Activated naive CD4-positive, alpha-beta T cell treated with anti-CD3 and anti-CD28 coated beads, Interleukin-2, amount 50 U/mL, for 24 hours (primary cell): ENCODE results near the gene FUOM.
A peak's percentile ranks its signal among the peaks of the same experiment; 100 is the strongest.

Experiments used
- H3K27ac Mint-ChIP-seq: one replicate; pipeline ENCODE4 v1.8.0; 2021; ENCODE audit warnings: mild to moderate bottlenecking, mixed read lengths
- H3K27me3 Mint-ChIP-seq: one replicate; pipeline ENCODE4 v1.8.0; 2021; ENCODE audit warnings: mixed read lengths
- H3K36me3 Mint-ChIP-seq: one replicate; pipeline ENCODE4 v1.8.0; 2021; ENCODE audit warnings: mixed read lengths
- H3K4me1 Mint-ChIP-seq: one replicate; pipeline ENCODE4 v1.8.0; 2021; ENCODE audit warnings: mixed read lengths
- H3K4me3 Mint-ChIP-seq: one replicate; pipeline ENCODE4 v1.8.0; 2021; ENCODE audit warnings: mild to moderate bottlenecking, mixed read lengths
- H3K9me3 Mint-ChIP-seq: one replicate; pipeline ENCODE4 v1.8.0; 2021; ENCODE audit warnings: mixed read lengths

FUOM gene

GRCh38 chr10:133336577-133337369 is 21.0 kb downstream of the FUOM start, which contains the start of gene CALY:
Gene CALY (minus strand): TSS chr10:133336896. CDS start chr10:133328989, 7,907 bp downstream.
- H3K4me3 Mint-ChIP-seq = peak within 1 kb of the TSS; percentile 74
- H3K27ac Mint-ChIP-seq = no peak within 1 kb of the TSS
- no peaks in the 10 kb centered on the region for H3K9me3 Mint-ChIP-seq
- H3K4me1 Mint-ChIP-seq = no peaks in the 10 kb centered on the region
- no peaks in the 10 kb centered on the region for H3K36me3 Mint-ChIP-seq
- peaks cover under 1% of the 10 kb centered on the region for H3K27me3 Mint-ChIP-seq

- Mint-ChIP-seq H3K4me3 (no peak overlapping the region), H3K27ac (no peak overlapping the region), H3K9me3 (no peaks in the 10 kb centered on the region), H3K36me3 (no peaks in the 10 kb centered on the region), H3K4me1 (no peaks in the 10 kb centered on the region), H3K27me3 (no peaks in the 10 kb centered on the region)
These were observed 21.7 kb downstream of the FUOM start for GRCh38 chr10:133336118-133336576.

GRCh38 chr10:133335246-133336117 is 22.3 kb downstream of the FUOM start:
- Mint-ChIP-seq H3K27me3 (no peaks in the 10 kb centered on the region), H3K4me1 (no peaks in the 10 kb centered on the region), H3K27ac (no peak overlapping the region), H3K4me3 (peak overlapping the region; percentile 63), H3K9me3 (no peaks in the 10 kb centered on the region), H3K36me3 (no peaks in the 10 kb centered on the region)

- peaks cover 4% of the 10 kb centered on the region for H3K4me1 Mint-ChIP-seq
- no peaks in the 10 kb centered on the region for H3K9me3 Mint-ChIP-seq
- no peak overlapping the region for H3K27ac Mint-ChIP-seq
- peak overlapping the region; percentile 82 for H3K4me3 Mint-ChIP-seq
- no peaks in the 10 kb centered on the region for H3K27me3 Mint-ChIP-seq
- H3K36me3 Mint-ChIP-seq = no peaks in the 10 kb centered on the region
These were observed 23.1 kb downstream of the FUOM start for GRCh38 chr10:133334503-133335245.

- H3K27ac Mint-ChIP-seq = no peak overlapping the region
- H3K9me3 Mint-ChIP-seq = no peaks in the 10 kb centered on the region
- peaks cover 9% of the 10 kb centered on the region for H3K4me1 Mint-ChIP-seq
- no peak overlapping the region for H3K4me3 Mint-ChIP-seq
- no peaks in the 10 kb centered on the region for H3K36me3 Mint-ChIP-seq
- peaks cover 2% of the 10 kb centered on the region for H3K27me3 Mint-ChIP-seq
These were observed 24.7 kb downstream of the FUOM start for GRCh38 chr10:133332936-133333699.

- Mint-ChIP-seq H3K36me3 (no peaks in the 10 kb centered on the region), H3K4me1 (peaks cover 9% of the 10 kb centered on the region), H3K4me3 (peak overlapping the region; percentile 49), H3K27me3 (peaks cover 13% of the 10 kb centered on the region), H3K9me3 (no peaks in the 10 kb centered on the region), H3K27ac (no peak overlapping the region)
These were observed 28.2 kb downstream of the FUOM start for GRCh38 chr10:133329491-133330202.

GRCh38 chr10:133328358-133329343 is 29.2 kb downstream of the FUOM start:
- Mint-ChIP-seq H3K36me3 (no peaks in the 10 kb centered on the region), H3K4me3 (no peak overlapping the region), H3K27ac (no peak overlapping the region), H3K9me3 (no peaks in the 10 kb centered on the region), H3K4me1 (peaks cover 9% of the 10 kb centered on the region), H3K27me3 (peaks cover 13% of the 10 kb centered on the region)

- Mint-ChIP-seq H3K36me3 (no peaks in the 10 kb centered on the region), H3K4me3 (no peak overlapping the region), H3K4me1 (peaks cover 9% of the 10 kb centered on the region), H3K27ac (no peak overlapping the region), H3K27me3 (peaks cover 13% of the 10 kb centered on the region), H3K9me3 (no peaks in the 10 kb centered on the region)
These were observed 30.0 kb downstream of the FUOM start for GRCh38 chr10:133327651-133328357.

GRCh38 chr10:133326745-133327650 is 30.8 kb downstream of the FUOM start:
- no peaks in the 10 kb centered on the region for H3K36me3 Mint-ChIP-seq
- H3K4me3 Mint-ChIP-seq = no peak overlapping the region
- peaks cover 13% of the 10 kb centered on the region for H3K27me3 Mint-ChIP-seq
- H3K27ac Mint-ChIP-seq = no peak overlapping the region
- no peaks in the 10 kb centered on the region for H3K9me3 Mint-ChIP-seq
- H3K4me1 Mint-ChIP-seq = peaks cover 9% of the 10 kb centered on the region

- Mint-ChIP-seq H3K4me1 (peaks cover 9% of the 10 kb centered on the region), H3K27ac (no peak overlapping the region), H3K4me3 (peak overlapping the region; percentile 33), H3K36me3 (no peaks in the 10 kb centered on the region), H3K9me3 (no peaks in the 10 kb centered on the region), H3K27me3 (peaks cover 13% of the 10 kb centered on the region)
These were observed 31.6 kb downstream of the FUOM start for GRCh38 chr10:133326223-133326551.

- H3K4me1 Mint-ChIP-seq = peaks cover 9% of the 10 kb centered on the region
- H3K9me3 Mint-ChIP-seq = no peaks in the 10 kb centered on the region
- H3K27ac Mint-ChIP-seq = no peak overlapping the region
- H3K36me3 Mint-ChIP-seq = no peaks in the 10 kb centered on the region
- peak overlapping the region; percentile 85 for H3K4me3 Mint-ChIP-seq
- peaks cover 13% of the 10 kb centered on the region for H3K27me3 Mint-ChIP-seq
These were observed 32.2 kb downstream of the FUOM start for GRCh38 chr10:133325440-133326222.

- Mint-ChIP-seq H3K36me3 (no peaks in the 10 kb centered on the region), H3K9me3 (no peaks in the 10 kb centered on the region), H3K27me3 (peaks cover 13% of the 10 kb centered on the region), H3K4me1 (peaks cover 7% of the 10 kb centered on the region), H3K4me3 (peak overlapping the region; percentile 51), H3K27ac (no peak overlapping the region)
These were observed 33.0 kb downstream of the FUOM start for GRCh38 chr10:133324857-133325260.
